ENCODE results near the gene ARID1B. TPM values are rescaled to one million over a fixed set of nuclear protein-coding genes. Genes with fewer than 3 reads are reported as not detected.

Gene ARID1B
- total RNA-seq, 1 experiment from 2014 or later = 86.3 TPM

DNA sequence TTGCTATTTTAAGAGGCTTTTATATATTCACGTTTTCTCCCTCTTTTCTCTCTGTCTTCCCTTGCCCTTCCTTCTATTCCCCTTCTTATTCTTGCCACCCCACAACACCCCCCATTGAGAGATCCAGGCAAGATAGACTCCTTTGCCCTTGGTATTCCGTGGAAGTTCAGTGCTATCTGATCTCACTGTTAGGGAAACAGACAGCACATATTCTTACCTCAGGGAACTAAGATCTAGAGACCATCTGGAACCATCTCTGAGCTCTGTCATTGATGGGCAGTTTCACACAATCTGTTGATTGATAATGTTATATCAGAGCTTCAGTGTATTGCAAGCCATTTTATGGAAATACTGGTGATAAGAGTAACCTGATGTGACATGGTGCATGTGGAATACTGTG, 228.8 kb downstream of the ARID1B start:
- Histone ChIP-seq H3K27me3 (replicated peaks; ENCODE audit: insufficient read depth, low read depth, low read length, poor library complexity) (no peaks in the 10 kb centered on the region), H3K36me3 (ENCODE audit: insufficient read depth, low read length, poor library complexity, severe bottlenecking) (no peaks in the 10 kb centered on the region), H3K4me1 (ENCODE audit: insufficient read depth, low read length, poor library complexity, severe bottlenecking) (peaks cover 12% of the 10 kb centered on the region), H3K4me3 (ENCODE audit: low read depth, low read length, poor library complexity, severe bottlenecking) (no peak overlapping the region), H3K9me3 (ENCODE audit: low read depth, low read length, poor library complexity, severe bottlenecking) (no peaks in the 10 kb centered on the region), H3K27ac (ENCODE audit: low read depth, low read length, poor library complexity, severe bottlenecking) (no peak overlapping the region)
- ChIA-PET CTCF (no interaction called here), POLR2A (ENCODE audit: low non-redundant PET) (no interaction called here)
- BruUV-seq (replicated peaks) = no TSS peak
- intact Hi-C loops (cut with micrococcal nuclease; ENCODE audit: unreplicated experiment) = no loop called here
- DNase-seq (ENCODE audit: low spot score) = no peak
- TF ChIP-seq EZH2 (IDR thresholded peaks at IDR 0.05; ENCODE audit: borderline replicate concordance, low read depth, low read length, poor library complexity, severe bottlenecking) (no peak), CTCF (conservative IDR thresholded peaks at IDR 0.05; ENCODE audit: low read depth, low read length) (no peak)

- TF ChIP-seq EZH2 (IDR thresholded peaks at IDR 0.05; ENCODE audit: borderline replicate concordance, low read depth, low read length, poor library complexity, severe bottlenecking) (no peak), CTCF (conservative IDR thresholded peaks at IDR 0.05; ENCODE audit: low read depth, low read length) (no peak)
- POLR2A ChIA-PET (ENCODE audit: low non-redundant PET) = no interaction called here
- intact Hi-C loops (cut with micrococcal nuclease; ENCODE audit: unreplicated experiment) = no loop called here
- H3K27me3 ChIP-seq (replicated peaks; ENCODE audit: insufficient read depth, low read depth, low read length, poor library complexity) = no peaks in the 10 kb centered on the region
- peaks cover 13% of the 10 kb centered on the region for H3K4me1 ChIP-seq (ENCODE audit: insufficient read depth, low read length, poor library complexity, severe bottlenecking)
- H3K36me3 ChIP-seq (ENCODE audit: insufficient read depth, low read length, poor library complexity, severe bottlenecking) = no peaks in the 10 kb centered on the region
- H3K27ac ChIP-seq (ENCODE audit: low read depth, low read length, poor library complexity, severe bottlenecking) = no peak overlapping the region
- no peaks in the 10 kb centered on the region for H3K9me3 ChIP-seq (ENCODE audit: low read depth, low read length, poor library complexity, severe bottlenecking)
- no peak for DNase-seq (ENCODE audit: low spot score)
- no TSS peak for BruUV-seq (replicated peaks)
- CTCF ChIA-PET = no interaction called here
- no peak overlapping the region for H3K4me3 ChIP-seq (ENCODE audit: low read depth, low read length, poor library complexity, severe bottlenecking)
These were observed 231.4 kb downstream of the ARID1B start for GRCh38 chr6:157008568-157008967.

DNA sequence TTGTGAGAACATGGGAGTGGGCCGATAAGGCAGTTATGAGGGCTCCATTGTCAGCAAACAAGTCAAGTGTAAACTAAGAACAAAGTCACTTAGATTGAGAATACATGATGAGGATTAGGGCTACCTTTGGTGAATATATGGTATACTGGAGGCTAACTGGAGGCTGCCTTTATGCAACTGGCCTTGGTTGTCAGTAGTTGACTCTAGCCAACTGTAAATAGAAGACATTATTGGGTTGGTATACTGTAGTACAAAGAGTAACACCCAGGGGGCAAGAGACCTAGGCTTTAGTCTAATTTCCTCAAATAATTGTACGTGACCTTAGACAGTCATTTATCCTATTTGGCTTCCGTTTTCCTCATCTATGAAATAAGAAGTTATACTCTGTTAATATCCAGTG, 235.2 kb downstream of the ARID1B start:
- Histone ChIP-seq H3K36me3 (ENCODE audit: insufficient read depth, low read length, poor library complexity, severe bottlenecking) (no peaks in the 10 kb centered on the region), H3K27ac (ENCODE audit: low read depth, low read length, poor library complexity, severe bottlenecking) (no peak overlapping the region), H3K9me3 (ENCODE audit: low read depth, low read length, poor library complexity, severe bottlenecking) (no peaks in the 10 kb centered on the region), H3K4me1 (ENCODE audit: insufficient read depth, low read length, poor library complexity, severe bottlenecking) (peaks cover 13% of the 10 kb centered on the region), H3K27me3 (replicated peaks; ENCODE audit: insufficient read depth, low read depth, low read length, poor library complexity) (no peaks in the 10 kb centered on the region), H3K4me3 (ENCODE audit: low read depth, low read length, poor library complexity, severe bottlenecking) (no peak overlapping the region)
- DNase-seq (ENCODE audit: low spot score) = no peak
- POLR2A ChIA-PET (ENCODE audit: low non-redundant PET) = no interaction called here
- TF ChIP-seq EZH2 (IDR thresholded peaks at IDR 0.05; ENCODE audit: borderline replicate concordance, low read depth, low read length, poor library complexity, severe bottlenecking) (no peak), CTCF (conservative IDR thresholded peaks at IDR 0.05; ENCODE audit: low read depth, low read length) (no peak)
- intact Hi-C loops (cut with micrococcal nuclease; ENCODE audit: unreplicated experiment) = no loop called here
- CTCF ChIA-PET = no interaction called here
- BruUV-seq (replicated peaks) = no TSS peak
